Retina (tissue), 1 donor: ENCODE data around the gene DYRK3.
"Not testable (repeated sequence)": the region's sequence is repeated elsewhere in the genome, so short reads cannot be mapped to it uniquely, and the experiment has no call there.

ENCODE experiments used
- DNase-seq: peaks from one replicate; pipeline ENCODE4 v3.0.0-alpha.2; 2016

The DYRK3 gene

GRCh38 chr1:206635080-206635977 is at the start of gene DYRK3:
Gene DYRK3, plus strand, starts transcription at chr1:206635536. Its CDS starts 168 bp downstream, at chr1:206635704.
- DNase-seq = peak; percentile 95

GRCh38 chr1:206586501-206587445 is 48.6 kb upstream of the DYRK3 start:
- DNase-seq = no peak

GRCh38 chr1:206587904-206588303 is 47.4 kb upstream of the DYRK3 start:
- no peak for DNase-seq

- DNase-seq = no peak
Observed at GRCh38 chr1:206588492-206588891, 46.8 kb upstream of the DYRK3 start.

- DNase-seq = no peak
Observed at GRCh38 chr1:206589206-206589605, 46.1 kb upstream of the DYRK3 start.

- DNase-seq = no peak
Observed at GRCh38 chr1:206590025-206590758, 45.1 kb upstream of the DYRK3 start.

GRCh38 chr1:206591226-206591625 is 44.1 kb upstream of the DYRK3 start:
- DNase-seq = no peak

GRCh38 chr1:206591696-206592095 is 43.6 kb upstream of the DYRK3 start:
- DNase-seq = no peak

- DNase-seq = no peak
Observed at GRCh38 chr1:206593351-206593925, 41.9 kb upstream of the DYRK3 start.

- no peak for DNase-seq
Observed at GRCh38 chr1:206595581-206596318, 39.6 kb upstream of the DYRK3 start.

GRCh38 chr1:206596319-206596666 is 39.0 kb upstream of the DYRK3 start:
- DNase-seq = no peak

GRCh38 chr1:206600527-206600926 is 34.8 kb upstream of the DYRK3 start:
- no peak for DNase-seq

- no peak for DNase-seq
Observed at GRCh38 chr1:206604861-206605260, 30.5 kb upstream of the DYRK3 start.

- no peak for DNase-seq
Observed at GRCh38 chr1:206606867-206607266, 28.5 kb upstream of the DYRK3 start.

GRCh38 chr1:206608108-206608698 is 27.1 kb upstream of the DYRK3 start:
- peak; percentile 38 for DNase-seq

GRCh38 chr1:206609229-206609991 is 25.9 kb upstream of the DYRK3 start:
- DNase-seq = no peak

GRCh38 chr1:206612129-206612876 is 23.0 kb upstream of the DYRK3 start, which contains the start of gene EIF2D:
Gene EIF2D, minus strand, starts transcription at chr1:206612465. Its CDS starts 123 bp downstream, at chr1:206612342.
- DNase-seq = peak; percentile 98

- not testable (repeated sequence) for DNase-seq
Observed at GRCh38 chr1:206626396-206626795, 8.9 kb upstream of the DYRK3 start.

GRCh38 chr1:206628916-206629315 is 6.4 kb upstream of the DYRK3 start:
- no peak for DNase-seq

GRCh38 chr1:206631085-206631509 is 4.2 kb upstream of the DYRK3 start:
- DNase-seq = peak; percentile 43
